ENCODE measurements around the gene NR2E3.

DNA sequence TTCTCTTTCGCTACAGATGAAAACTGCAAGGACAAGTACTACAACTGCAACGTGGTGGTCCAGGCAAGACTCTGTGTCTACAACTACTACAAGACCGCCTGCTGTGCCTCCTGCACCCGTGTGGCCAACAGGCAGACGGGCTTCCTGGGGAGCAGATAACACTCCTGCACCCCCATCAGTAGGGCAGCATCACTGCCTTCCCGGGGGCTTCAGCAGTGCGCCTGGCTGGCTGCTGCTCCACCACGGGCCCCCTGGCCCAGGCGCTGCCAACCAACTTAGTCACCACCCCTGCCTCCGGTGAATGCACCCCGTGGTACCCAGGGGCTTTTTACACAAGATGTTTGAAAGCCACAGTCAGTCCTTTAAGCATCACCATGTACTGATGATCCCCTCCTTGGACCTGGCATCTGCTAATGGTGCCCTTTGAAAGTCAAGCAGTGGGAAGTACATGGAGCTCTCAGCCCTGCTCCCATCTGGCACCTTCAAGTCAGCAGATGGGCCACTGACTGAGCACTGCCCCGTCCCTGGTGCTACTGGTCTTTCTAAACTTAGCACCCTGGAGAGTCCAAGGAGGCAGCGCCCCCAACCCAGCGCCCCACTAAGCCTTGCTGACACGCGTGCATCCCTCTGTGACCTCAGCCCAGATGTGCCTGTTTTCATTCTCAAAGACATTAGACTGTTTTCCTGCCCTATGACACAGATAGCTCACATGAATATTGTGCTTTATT lies 33.0 kb upstream of the NR2E3 start:
- TF ChIP-seq, protein P1, sequence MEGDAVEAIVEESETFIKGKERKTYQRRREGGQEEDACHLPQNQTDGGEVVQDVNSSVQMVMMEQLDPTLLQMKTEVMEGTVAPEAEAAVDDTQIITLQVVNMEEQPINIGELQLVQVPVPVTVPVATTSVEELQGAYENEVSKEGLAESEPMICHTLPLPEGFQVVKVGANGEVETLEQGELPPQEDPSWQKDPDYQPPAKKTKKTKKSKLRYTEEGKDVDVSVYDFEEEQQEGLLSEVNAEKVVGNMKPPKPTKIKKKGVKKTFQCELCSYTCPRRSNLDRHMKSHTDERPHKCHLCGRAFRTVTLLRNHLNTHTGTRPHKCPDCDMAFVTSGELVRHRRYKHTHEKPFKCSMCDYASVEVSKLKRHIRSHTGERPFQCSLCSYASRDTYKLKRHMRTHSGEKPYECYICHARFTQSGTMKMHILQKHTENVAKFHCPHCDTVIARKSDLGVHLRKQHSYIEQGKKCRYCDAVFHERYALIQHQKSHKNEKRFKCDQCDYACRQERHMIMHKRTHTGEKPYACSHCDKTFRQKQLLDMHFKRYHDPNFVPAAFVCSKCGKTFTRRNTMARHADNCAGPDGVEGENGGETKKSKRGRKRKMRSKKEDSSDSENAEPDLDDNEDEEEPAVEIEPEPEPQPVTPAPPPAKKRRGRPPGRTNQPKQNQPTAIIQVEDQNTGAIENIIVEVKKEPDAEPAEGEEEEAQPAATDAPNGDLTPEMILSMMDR (IDR thresholded peaks at IDR 0.05) = no peak
- no peak for TF ChIP-seq EP300 (IDR thresholded peaks at IDR 0.05)
